Measurements from ENCODE around the gene PDZRN4.
"Not testable (repeated sequence)": the region's sequence is repeated elsewhere in the genome, so short reads cannot be mapped to it uniquely, and the experiment has no call there.

Gene PDZRN4

GRCh38 chr12:41514907-41515306 is 326.8 kb downstream of the PDZRN4 start:
- peak; percentile 58 for DNase-seq

DNA sequence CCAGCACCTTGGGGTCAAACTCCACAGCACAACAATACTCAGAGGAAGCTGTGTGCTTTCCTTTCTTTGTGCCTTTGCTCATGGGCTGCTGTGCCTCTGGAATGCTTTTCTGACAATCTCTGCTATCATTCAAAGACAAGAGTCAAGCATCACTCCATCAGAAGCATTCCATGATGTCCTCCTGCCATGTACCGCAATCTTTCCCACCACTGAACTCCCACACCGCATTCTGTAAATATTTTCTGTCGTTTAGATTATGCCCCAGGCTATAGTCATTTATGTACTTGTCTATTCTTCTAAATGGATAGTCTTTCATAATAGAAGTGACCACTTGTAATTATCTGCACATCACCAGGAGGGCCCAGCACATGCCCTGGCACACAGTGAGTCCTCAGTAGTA is 327.8 kb downstream of the PDZRN4 start:
- no peak for DNase-seq

DNA sequence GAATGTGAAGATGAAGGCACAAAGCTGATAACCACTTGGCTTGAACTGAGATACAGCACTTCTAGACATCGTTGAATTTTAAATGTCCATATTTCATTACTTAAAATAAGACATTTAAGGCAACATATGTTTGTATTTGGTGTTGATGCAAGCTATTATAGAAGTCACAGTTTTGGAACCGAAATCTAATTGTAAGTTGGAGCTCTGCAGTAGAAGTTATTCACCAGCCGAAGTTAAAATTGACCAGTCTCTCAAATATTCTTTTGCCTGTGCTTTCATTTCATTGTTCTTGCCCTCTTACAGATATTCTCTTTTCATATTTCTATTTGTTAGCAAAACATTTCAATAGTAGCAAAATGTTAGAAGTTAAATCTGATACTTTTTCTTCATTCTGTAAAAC is 332.7 kb downstream of the PDZRN4 start:
- no peak for DNase-seq

DNA sequence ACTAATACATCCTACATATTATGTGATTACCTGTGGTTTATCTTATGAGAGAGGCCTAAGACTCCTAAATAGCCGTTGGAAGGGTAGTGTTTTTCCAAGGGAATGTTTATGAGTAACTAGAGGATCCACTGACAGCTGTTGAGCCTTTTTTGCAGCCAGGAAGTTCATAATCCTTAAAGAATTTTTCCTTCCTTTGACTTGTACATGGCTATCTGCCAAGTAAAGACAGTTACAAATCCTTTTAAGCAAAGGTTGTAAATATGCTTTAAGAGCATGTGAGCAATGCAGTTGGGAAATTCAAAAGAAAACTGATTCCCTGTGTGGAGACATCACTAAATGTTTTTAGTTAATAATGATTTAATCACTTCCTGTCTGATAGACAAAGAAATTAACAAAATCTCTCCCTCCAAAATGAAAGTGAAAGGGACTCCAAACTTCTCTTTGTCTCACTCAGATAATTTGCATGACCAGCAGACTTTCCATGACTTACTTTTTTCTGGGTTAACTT is 333.8 kb downstream of the PDZRN4 start:
- peak; percentile 61 for DNase-seq

DNA sequence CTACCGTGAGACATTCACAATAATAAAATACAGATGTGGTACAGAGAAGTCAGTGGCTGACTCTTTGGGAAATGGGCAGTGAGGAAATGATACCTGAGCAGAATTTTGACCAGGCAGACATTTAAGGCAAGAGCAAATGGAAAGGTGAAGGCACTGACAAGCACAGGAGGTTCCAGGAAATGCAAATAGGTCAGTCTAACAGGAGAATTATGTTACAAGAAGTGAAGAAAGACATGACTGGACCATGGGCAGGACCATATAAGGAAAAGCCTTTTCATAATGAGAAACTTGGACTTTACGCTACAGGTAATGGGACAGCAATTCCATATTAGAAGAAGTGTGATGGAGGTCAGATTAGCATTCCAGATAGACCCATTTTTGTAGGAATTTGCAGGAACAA is 338.9 kb downstream of the PDZRN4 start:
- no peak for DNase-seq

- no peak for DNase-seq
These were observed 339.5 kb downstream of the PDZRN4 start for GRCh38 chr12:41527534-41528116.

GRCh38 chr12:41528874-41529273 is 340.8 kb downstream of the PDZRN4 start:
- DNase-seq, result no peak

DNA sequence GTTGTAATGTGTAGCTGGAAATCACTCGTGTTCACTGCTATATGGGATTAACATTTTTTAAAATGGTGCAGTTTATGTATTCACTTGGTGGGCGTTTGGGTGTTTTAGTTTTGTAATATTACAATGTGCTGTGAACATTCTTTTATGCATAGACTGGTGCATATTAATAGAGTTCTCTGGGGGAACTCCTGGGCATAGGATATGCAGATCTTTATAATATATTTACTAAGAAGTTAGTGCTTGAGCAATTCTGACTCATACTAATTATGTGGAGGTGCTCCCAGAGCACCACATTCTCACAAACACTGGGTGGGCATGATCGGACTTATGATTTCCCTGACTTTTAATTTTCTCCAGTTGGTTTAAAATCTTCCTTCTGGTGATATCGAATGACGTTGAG is 342.3 kb downstream of the PDZRN4 start:
- DNase-seq, result no peak

DNA sequence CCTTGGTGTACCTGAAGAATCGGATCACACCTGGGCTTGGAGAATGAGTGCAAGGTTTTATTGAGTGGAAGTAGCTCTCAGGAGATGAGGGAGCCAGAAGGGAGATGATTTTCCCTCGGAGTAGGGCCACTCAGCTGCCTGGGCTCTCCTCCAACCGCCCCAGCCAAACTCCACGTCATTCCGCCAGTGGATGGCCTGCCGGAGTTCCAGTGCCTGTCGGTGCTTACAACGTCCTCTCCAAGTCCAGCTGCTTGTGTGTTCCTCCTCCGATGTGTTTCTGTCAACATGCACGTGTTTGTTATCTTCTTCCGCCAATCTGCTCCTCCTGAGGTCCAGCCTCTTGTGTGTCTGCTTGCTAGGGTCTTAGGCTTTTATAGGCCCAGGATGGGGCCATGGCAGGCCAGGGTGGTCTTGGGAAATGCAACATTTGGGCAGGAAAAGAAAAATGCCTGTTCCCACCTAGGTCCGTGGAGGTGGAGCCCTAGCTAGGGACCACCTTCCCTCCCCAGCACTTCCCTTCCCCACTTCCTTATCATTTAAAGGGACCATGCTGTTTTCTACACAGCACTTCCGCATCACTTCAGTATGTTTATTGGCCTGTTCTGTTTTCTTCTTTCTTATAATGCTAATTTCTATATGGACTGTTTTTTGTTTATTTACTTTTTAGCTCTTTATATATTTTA is 343.2 kb downstream of the PDZRN4 start:
- DNase-seq, result no peak

- DNase-seq, result no peak
These were observed 344.0 kb downstream of the PDZRN4 start for GRCh38 chr12:41532072-41532471.

- no peak for DNase-seq
These were observed 348.8 kb downstream of the PDZRN4 start for GRCh38 chr12:41536813-41537490.

- no peak for DNase-seq
These were observed 349.4 kb downstream of the PDZRN4 start for GRCh38 chr12:41537522-41537921.

GRCh38 chr12:41545761-41546160 is 357.6 kb downstream of the PDZRN4 start:
- DNase-seq, result no peak

DNA sequence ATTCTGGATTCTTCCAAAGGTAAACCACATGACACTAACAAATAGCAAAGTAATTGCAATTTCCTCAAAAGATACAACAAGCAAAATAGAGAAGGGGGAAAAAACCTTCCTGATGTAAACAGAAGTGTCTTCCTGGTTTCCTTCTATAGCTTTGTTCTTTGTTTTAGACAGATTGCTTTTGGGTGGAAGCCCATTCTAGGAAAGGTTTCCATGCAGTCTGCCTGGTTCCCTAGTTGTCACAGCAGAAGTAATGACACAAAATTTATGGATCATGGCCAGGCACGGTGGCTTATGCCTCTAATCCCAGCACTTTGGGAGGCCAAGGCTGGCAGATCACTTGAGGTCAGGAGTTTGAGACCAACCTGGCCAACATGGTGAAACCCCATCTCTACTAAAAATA is 359.0 kb downstream of the PDZRN4 start:
- not testable (repeated sequence) for DNase-seq

GRCh38 chr12:41548926-41549325 is 360.8 kb downstream of the PDZRN4 start:
- no peak for DNase-seq

- DNase-seq, result no peak
These were observed 364.5 kb downstream of the PDZRN4 start for GRCh38 chr12:41552588-41552987.

DNA sequence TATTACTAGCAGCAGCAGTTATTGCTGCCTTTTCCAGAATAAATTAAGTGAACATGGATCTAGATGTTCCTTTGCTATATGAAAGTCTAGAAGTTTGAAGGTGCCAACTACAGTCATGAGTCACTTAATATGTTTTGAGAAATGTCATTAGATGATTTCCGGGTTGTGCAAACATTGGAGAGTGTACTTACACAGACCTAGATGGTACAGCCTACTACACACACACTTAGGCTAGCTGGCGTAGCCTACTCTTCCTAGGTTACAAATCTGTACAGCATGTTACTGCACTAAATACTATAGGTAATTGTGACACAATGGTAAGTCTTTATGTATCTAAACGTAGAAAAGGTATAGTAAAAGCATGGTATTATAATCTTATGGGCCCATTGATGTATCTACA is 368.1 kb downstream of the PDZRN4 start:
- peak; percentile 72 for DNase-seq

DNA sequence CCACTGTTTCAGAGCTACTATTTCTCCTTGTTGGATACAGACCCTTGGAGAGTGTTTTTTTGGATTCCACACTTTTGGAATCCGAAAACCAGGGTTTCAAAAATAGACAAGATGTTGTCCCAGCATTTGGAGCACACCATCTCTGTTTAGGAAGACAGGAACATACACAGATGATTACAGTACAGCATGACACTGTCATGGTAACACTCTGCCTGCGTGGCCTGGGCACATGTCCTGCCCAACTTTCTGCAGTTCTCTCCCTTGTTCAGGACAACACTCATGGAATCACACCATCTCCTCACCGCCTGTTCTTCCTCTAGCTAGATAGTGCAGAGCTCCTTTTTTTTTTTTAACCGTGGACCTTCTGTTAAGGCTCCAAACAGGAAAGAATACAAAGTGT is 369.2 kb downstream of the PDZRN4 start:
- no peak for DNase-seq

DNA sequence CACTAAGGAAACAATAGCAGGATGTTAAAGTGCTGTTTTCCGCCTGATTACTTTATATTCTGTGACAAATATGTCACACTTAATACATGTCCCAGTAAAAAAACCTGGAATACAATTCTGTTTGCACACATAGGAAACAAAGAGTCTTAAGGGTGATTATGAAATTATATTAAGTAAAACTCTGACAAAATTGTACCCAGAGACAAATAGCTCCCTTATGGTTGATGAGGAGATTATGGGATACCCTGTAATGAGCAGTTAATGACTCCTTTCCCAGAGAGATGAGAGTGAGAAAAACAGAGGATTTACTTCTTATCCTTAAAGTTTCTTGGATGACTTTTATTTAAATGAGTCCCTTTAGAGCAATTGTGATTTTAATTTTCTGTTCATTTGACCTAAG is 370.6 kb downstream of the PDZRN4 start:
- DNase-seq, result no peak

DNA sequence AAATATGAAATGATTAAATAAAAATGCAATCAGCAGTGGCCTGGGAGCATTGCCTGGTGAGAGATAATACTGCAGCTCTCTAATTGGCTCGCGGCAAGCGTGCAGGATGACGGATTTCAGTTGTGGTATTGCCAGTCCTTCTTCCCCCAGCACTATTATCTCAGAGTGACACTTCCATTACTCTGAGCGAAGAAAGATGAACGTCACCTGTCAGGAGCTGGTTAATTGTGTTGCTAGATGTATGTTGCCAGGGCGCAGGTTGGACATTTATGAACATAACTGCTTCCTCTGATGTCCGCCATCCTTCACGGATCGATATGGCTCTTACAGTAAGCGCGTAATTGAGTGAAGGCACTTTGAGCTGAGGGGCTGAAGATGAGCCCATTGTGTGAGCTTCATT is 374.9 kb downstream of the PDZRN4 start:
- DNase-seq, result no peak

DNA sequence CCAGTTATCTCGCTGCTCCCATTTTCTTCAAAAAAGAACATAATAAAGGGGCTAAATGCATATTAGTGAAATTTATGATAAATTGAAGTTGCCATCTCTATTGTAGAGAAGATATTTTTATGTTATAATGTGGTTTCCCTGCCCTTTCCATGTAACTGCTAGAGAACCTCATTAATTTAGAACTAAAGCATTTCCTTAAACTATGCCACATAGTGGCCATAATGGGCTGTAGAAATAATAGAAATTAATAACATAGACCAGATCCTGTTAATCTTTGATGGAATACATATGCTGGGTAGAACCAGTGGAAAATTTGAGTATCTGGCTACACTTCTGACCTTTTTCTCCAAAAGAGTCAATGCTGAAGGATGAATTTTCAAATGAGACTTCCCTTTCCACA is 376.7 kb downstream of the PDZRN4 start:
- no peak for DNase-seq

DNA sequence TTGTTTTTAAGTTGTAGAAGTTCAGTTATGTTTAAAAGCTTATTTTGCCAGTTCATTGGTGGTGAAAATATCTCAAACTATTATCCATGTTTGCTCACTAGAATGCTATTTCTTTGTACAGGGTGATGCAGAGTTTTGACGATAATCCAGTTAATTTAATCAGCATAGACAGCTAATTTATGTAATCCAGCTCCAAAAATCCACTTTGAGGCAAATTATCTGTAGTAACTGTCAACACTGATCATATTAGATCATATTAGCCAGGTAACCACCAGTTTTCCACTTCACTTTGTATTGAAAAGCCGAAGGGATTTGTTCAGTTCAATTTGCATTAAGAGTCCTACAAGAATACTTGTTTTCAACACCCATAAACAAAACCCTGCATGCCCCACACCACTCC is 378.6 kb downstream of the PDZRN4 start:
- DNase-seq, result no peak

GRCh38 chr12:41573445-41573844 is 385.3 kb downstream of the PDZRN4 start:
- no peak for DNase-seq

- DNase-seq, result no peak
These were observed 388.8 kb downstream of the PDZRN4 start for GRCh38 chr12:41576925-41577324.

All from DMS53 (cell line).